ENCODE results near the gene TOR1A.

DNA sequence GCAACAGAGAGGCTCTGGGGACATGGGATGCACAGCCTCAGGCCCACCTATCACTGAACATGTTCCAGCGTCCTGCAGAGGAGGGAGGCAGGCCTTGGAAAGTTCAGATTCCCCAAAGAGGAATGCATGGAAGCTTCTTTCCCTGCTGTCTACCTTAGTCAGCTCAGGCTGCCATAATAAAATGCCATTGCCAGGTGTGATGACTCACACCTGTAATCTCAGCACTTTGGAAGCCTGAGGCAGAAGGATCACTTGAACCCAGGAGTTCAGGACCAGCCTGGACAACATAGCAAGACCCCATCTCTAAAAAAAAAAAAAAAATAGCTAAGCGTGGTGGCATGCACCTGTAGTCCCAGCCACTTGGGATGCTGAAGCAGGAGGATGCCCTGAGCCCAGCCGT lies 45.5 kb downstream of the TOR1A start:
- TF ChIP-seq, protein P1, sequence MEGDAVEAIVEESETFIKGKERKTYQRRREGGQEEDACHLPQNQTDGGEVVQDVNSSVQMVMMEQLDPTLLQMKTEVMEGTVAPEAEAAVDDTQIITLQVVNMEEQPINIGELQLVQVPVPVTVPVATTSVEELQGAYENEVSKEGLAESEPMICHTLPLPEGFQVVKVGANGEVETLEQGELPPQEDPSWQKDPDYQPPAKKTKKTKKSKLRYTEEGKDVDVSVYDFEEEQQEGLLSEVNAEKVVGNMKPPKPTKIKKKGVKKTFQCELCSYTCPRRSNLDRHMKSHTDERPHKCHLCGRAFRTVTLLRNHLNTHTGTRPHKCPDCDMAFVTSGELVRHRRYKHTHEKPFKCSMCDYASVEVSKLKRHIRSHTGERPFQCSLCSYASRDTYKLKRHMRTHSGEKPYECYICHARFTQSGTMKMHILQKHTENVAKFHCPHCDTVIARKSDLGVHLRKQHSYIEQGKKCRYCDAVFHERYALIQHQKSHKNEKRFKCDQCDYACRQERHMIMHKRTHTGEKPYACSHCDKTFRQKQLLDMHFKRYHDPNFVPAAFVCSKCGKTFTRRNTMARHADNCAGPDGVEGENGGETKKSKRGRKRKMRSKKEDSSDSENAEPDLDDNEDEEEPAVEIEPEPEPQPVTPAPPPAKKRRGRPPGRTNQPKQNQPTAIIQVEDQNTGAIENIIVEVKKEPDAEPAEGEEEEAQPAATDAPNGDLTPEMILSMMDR (IDR thresholded peaks at IDR 0.05): no peak
- TF ChIP-seq EP300 (IDR thresholded peaks at IDR 0.05): no peak

All from gastroesophageal sphincter (tissue), 3 donors.